ENCODE data around the gene DNAJA2. TPM values are rescaled to one million over a fixed set of nuclear protein-coding genes. Genes with fewer than 3 reads are reported as not detected.
"Not testable (repeated sequence)": the region's sequence is repeated elsewhere in the genome, so short reads cannot be mapped to it uniquely, and the experiment has no call there.

The DNAJA2 gene
- total RNA-seq, 1 donor from 2014 or later = 63.4 TPM

DNA sequence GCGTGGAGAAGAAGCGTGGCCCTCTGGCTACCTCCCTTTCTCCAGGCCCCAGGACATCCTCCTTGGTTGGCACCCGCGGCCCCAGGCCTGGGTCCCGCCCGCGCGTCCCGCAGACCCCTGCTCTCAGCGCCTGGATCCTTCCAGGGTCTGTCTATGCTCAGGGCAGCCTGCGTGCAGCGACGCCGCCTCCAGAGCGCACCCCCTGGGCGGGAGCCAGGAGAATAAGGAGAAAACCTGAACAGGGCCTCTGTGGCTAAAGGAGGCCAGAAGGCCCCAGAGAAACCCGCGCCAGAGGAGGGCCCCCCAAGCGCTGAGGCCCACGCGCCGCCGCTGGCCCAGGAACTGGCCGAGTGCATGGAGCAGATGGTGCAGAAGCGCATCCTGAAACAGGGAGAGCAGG, 40.4 kb upstream of the DNAJA2 start:
- Mint-ChIP-seq H3K27me3 (peaks cover 4% of the 10 kb centered on the region), H3K4me3 (no peak overlapping the region), H3K27ac (no peak overlapping the region), H3K9me3 (no peaks in the 10 kb centered on the region), H3K4me1 (ENCODE audit: unreplicated experiment) (no peaks in the 10 kb centered on the region), H3K36me3 (no peaks in the 10 kb centered on the region)
- TF ChIP-seq, protein P1, sequence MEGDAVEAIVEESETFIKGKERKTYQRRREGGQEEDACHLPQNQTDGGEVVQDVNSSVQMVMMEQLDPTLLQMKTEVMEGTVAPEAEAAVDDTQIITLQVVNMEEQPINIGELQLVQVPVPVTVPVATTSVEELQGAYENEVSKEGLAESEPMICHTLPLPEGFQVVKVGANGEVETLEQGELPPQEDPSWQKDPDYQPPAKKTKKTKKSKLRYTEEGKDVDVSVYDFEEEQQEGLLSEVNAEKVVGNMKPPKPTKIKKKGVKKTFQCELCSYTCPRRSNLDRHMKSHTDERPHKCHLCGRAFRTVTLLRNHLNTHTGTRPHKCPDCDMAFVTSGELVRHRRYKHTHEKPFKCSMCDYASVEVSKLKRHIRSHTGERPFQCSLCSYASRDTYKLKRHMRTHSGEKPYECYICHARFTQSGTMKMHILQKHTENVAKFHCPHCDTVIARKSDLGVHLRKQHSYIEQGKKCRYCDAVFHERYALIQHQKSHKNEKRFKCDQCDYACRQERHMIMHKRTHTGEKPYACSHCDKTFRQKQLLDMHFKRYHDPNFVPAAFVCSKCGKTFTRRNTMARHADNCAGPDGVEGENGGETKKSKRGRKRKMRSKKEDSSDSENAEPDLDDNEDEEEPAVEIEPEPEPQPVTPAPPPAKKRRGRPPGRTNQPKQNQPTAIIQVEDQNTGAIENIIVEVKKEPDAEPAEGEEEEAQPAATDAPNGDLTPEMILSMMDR (conservative IDR thresholded peaks at IDR 0.05) = no peak
- no peak for DNase-seq (ENCODE audit: extremely low spot score, unreplicated experiment)

DNA sequence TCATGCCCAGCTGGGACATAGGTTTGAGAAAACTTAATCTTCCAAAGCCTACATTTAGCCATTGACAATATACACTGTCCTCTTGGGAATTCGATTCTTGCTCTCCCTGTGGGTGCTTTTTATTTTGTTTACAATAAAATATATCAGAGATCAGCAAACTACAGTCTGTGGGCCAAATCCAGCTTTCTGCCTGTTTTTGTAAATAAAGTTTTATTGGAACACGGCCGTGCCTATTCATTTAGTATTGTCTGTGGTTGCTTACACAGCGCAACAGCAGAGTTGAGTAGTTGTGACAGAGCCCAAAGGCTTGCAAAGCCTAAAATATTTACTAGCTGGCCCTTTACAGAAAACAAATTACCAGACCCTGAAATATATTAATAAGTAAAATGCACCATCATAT, 39.7 kb upstream of the DNAJA2 start:
- H3K27me3 Mint-ChIP-seq = peaks cover 4% of the 10 kb centered on the region
- no peaks in the 10 kb centered on the region for H3K4me1 Mint-ChIP-seq (ENCODE audit: unreplicated experiment)
- no peak overlapping the region for H3K4me3 Mint-ChIP-seq
- no peak overlapping the region for H3K27ac Mint-ChIP-seq
- TF ChIP-seq, protein P1 (conservative IDR thresholded peaks at IDR 0.05) = no peak
- H3K9me3 Mint-ChIP-seq = no peaks in the 10 kb centered on the region
- H3K36me3 Mint-ChIP-seq = no peaks in the 10 kb centered on the region
- no peak for DNase-seq (ENCODE audit: extremely low spot score, unreplicated experiment)

DNA sequence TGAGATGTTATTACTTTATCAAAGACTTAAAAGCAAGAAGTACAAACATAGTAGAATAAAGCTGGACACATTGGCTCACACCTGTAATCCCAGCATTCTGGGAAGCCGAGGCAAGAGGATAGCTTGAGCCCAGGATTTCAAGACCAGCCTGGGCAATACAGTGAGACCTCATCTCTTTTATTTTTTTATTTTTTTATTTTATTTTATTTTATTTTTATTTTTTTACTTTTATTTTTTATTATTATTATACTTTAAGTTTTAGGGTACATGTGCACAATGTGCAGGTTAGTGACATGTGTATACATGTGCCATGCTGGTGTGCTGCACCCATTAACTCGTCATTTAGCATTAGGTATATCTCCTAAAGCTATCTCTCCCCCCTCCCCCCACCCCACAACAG, 37.3 kb upstream of the DNAJA2 start:
- not testable (repeated sequence) for H3K9me3 Mint-ChIP-seq; H3K4me3 Mint-ChIP-seq; H3K27ac Mint-ChIP-seq; H3K36me3 Mint-ChIP-seq; H3K4me1 Mint-ChIP-seq (ENCODE audit: unreplicated experiment); H3K27me3 Mint-ChIP-seq; DNase-seq (ENCODE audit: extremely low spot score, unreplicated experiment)

DNA sequence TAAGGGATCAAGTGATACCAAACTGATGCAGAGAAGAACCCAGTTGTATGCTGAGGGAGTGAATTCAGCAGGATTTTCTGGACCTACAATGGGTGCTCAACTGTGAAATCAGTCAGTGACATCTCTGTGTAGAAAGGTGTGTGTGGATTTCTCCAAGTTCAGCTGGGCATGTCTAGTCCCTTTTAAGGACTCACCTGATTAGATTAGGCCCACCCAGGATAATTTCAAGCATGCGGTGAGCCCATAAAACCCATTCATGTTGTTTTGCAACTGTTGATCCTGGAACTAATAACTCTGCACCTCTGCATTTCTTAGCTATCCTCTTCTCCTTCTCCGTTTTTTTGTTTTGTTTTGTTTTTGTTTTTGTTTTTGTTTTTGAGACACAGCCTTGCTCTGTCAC, 35.1 kb upstream of the DNAJA2 start:
- TF ChIP-seq, protein P1 (conservative IDR thresholded peaks at IDR 0.05) = no peak
- Mint-ChIP-seq H3K36me3 (no peaks in the 10 kb centered on the region), H3K27me3 (no peaks in the 10 kb centered on the region), H3K4me1 (ENCODE audit: unreplicated experiment) (no peaks in the 10 kb centered on the region), H3K27ac (no peak overlapping the region), H3K4me3 (no peak overlapping the region), H3K9me3 (no peaks in the 10 kb centered on the region)
- DNase-seq (ENCODE audit: extremely low spot score, unreplicated experiment) = no peak

DNA sequence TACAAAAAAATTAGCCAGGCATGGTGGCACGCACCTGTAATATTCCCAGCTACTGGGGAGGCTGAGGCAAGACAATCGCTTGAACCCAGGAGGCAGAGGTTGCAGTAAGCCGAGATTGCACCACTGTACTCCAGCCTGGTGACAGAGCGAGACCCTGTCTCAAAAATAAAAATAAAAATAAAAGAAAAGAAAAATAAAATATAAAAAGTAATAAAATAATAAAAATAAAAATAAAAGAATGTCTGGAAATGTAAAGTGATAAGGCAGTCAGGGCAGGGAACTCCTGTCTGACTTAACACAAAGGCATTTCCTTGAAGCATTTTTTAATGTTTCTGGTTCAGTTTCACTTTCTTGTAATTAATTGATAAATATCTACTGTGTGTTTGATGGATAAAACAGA, 34.7 kb upstream of the DNAJA2 start:
- DNase-seq (ENCODE audit: extremely low spot score, unreplicated experiment) = no peak
- Mint-ChIP-seq H3K27me3 (no peaks in the 10 kb centered on the region), H3K9me3 (no peaks in the 10 kb centered on the region), H3K4me1 (ENCODE audit: unreplicated experiment) (no peaks in the 10 kb centered on the region), H3K36me3 (no peaks in the 10 kb centered on the region), H3K4me3 (no peak overlapping the region), H3K27ac (no peak overlapping the region)
- TF ChIP-seq, protein P1 (conservative IDR thresholded peaks at IDR 0.05) = no peak

DNA sequence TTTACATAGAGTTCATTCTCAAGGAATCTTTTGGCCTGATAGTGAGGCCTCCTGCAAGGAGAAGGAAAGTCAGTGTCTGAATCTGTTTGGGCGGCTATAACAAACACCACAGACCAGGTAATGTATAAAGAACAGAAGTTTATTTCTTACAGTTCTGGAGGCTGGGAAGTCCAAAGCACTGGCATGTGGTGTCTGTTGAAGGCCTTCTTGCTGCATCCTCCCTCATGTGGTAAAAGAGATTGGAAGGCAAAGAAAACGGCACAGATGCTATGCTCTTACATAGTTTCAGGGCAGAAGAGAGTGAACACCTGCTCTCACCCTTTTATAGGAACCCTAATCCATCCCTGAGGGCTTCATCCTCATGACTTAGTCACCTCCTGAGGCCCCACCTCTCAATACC, 31.2 kb upstream of the DNAJA2 start:
- no peaks in the 10 kb centered on the region for H3K9me3 Mint-ChIP-seq
- no peaks in the 10 kb centered on the region for H3K4me1 Mint-ChIP-seq (ENCODE audit: unreplicated experiment)
- no peak overlapping the region for H3K4me3 Mint-ChIP-seq
- H3K27ac Mint-ChIP-seq = no peak overlapping the region
- no peak for DNase-seq (ENCODE audit: extremely low spot score, unreplicated experiment)
- H3K36me3 Mint-ChIP-seq = no peaks in the 10 kb centered on the region
- TF ChIP-seq, protein P1 (conservative IDR thresholded peaks at IDR 0.05) = no peak
- no peaks in the 10 kb centered on the region for H3K27me3 Mint-ChIP-seq

DNA sequence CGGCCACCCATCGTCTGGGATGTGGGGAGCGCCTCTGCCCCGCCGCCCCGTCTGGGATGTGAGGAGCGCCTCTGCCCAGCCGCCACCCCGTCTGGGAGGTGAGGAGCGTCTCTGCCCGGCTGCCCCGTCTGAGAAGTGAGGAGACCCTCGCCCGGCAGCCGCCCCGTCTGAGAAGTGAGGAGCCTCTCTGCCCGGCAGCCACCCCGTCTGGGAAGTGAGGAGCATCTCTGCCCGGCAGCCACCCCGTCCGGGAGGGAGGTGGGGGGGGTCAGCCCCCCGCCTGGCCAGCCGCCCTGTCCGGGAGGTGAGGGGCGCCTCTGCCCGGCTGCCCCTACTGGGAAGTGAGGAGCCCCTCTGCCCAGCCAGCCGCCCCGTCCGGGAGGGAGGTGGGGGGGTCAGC, 26.6 kb upstream of the DNAJA2 start:
- H3K27me3 Mint-ChIP-seq; DNase-seq (ENCODE audit: extremely low spot score, unreplicated experiment); H3K4me1 Mint-ChIP-seq (ENCODE audit: unreplicated experiment); H3K36me3 Mint-ChIP-seq; H3K4me3 Mint-ChIP-seq; H3K27ac Mint-ChIP-seq; H3K9me3 Mint-ChIP-seq: not testable (repeated sequence)
